CD4-positive, alpha-beta T cell (primary cell): ENCODE results near the gene F12. TPM values are rescaled to one million over a fixed set of nuclear protein-coding genes. Genes with fewer than 3 reads are reported as not detected.
A peak's percentile ranks its signal among the peaks of the same experiment; 100 is the strongest.

Experiments
- ATAC-seq: fragments of 200-7000 bp; cut with Tn5 transposase; one replicate; pipeline ENCODE4 v1.10.0; 2022; ENCODE audit warnings: mild to moderate bottlenecking; ENCODE audit not compliant: poor library complexity
- CTCF ChIA-PET: fragments of 350-600 bp; sonication (Branson Sonifier 250); formaldehyde crosslinking; loops from one replicate; lab custom pipeline; 2021; ENCODE audit warnings: antibody characterized with exemption, inconsistent platforms; lab: Charles Lee
- POLR2A ChIA-PET: fragments of 350-600 bp; sonication (Branson Sonifier 250); formaldehyde crosslinking; loops from one replicate; lab custom pipeline; 2021; ENCODE audit warnings: antibody characterized with exemption, inconsistent platforms; lab: Charles Lee
- DNase-seq, 14 experiments: peaks; one replicate each; pipeline ENCODE4 v3.0.0-alpha.2; 2013 to 2020; ENCODE audit warnings: mixed read lengths in 2 of 14
- H3K27ac ChIP-seq, 2 donors: one replicate each; pipeline versions ENCODE4 v1.5.1 to v1.7.0; 2013; ENCODE audit warnings: low read length in 2 of 2, low read depth in 1 of 2, mild to moderate bottlenecking in 1 of 2
- H3K27me3 ChIP-seq, 2 experiments: 1 replicate in 1 of 2; 2 replicates in 1 of 2; pipeline versions ENCODE4 v1.6.1 to v1.7.0; 2013; ENCODE audit warnings: low read length in 2 of 2, control low read depth in 1 of 2, mild to moderate bottlenecking in 1 of 2, moderate library complexity in 1 of 2; ENCODE audit not compliant: insufficient read depth in 2 of 2, control insufficient read depth in 1 of 2
- H3K36me3 ChIP-seq: one replicate; pipeline ENCODE4 v1.6.1; 2013; ENCODE audit warnings: low read length, control low read depth; ENCODE audit not compliant: insufficient read depth
- H3K4me1 ChIP-seq: one replicate; pipeline ENCODE4 v1.6.1; 2013; ENCODE audit warnings: low read length, control low read depth; ENCODE audit not compliant: insufficient read depth
- H3K4me3 ChIP-seq: one replicate; pipeline ENCODE4 v1.5.1; 2013; ENCODE audit warnings: mild to moderate bottlenecking, low read length, moderate library complexity
- H3K9me3 ChIP-seq, 2 experiments: 1 replicate in 1 of 2; 2 replicates in 1 of 2; pipeline versions ENCODE4 v1.6.1 to v1.7.0; 2013; ENCODE audit warnings: low read length in 2 of 2, mild to moderate bottlenecking in 2 of 2, control low read depth in 1 of 2, moderate library complexity in 1 of 2; ENCODE audit not compliant: control insufficient read depth in 1 of 2, insufficient read depth in 1 of 2
- H3K27ac Mint-ChIP-seq: one replicate; pipeline ENCODE4 v1.8.0; 2020; ENCODE audit warnings: mixed read lengths
- H3K27me3 Mint-ChIP-seq: one replicate; pipeline ENCODE4 v1.8.0; 2021; ENCODE audit warnings: mixed read lengths
- H3K36me3 Mint-ChIP-seq: one replicate; pipeline ENCODE4 v1.8.0; 2021; ENCODE audit warnings: low read depth, mixed read lengths
- H3K4me1 Mint-ChIP-seq: one replicate; pipeline ENCODE4 v1.8.0; 2021; ENCODE audit warnings: low read depth, mixed read lengths
- H3K4me3 Mint-ChIP-seq: one replicate; pipeline ENCODE4 v1.8.0; 2020; ENCODE audit warnings: mild to moderate bottlenecking, mixed read lengths
- H3K9me3 Mint-ChIP-seq: one replicate; pipeline ENCODE4 v1.8.0; 2020; ENCODE audit warnings: mixed read lengths
- CTCF ChIP-seq: fragments of 200-600 bp; IDR thresholded peaks from one replicate; pipeline ENCODE4 v1.8.0; 2022; ENCODE audit warnings: antibody characterized with exemption, mild to moderate bottlenecking
- intact Hi-C, 2 experiments: fragments of 100-400 bp; cut with DNase I in 1 of 2; cut with micrococcal nuclease in 1 of 2; formaldehyde crosslinking; loops; one replicate each; pipeline versions ENCODE4 v1.15.1 to v1.9.0; 2023 to 2025; cut with DNase I, micrococcal nuclease
- total RNA-seq, 174 experiments: library from RNA in 2 of 174; stranded (reverse) in 2 of 174; gene quantifications; one replicate each; pipeline ENCODE4 v1.2.3 and lab custom pipeline; 2021 to 2026

The F12 gene
- total RNA-seq, 2 experiments from 2014 or later, result 0.20 to 0.60 TPM

- peaks cover 64% of the 10 kb centered on the region for H3K4me1 Mint-ChIP-seq
Measured at GRCh38 chr5:177449140-177450061, 40.0 kb upstream of the F12 start.

DNA sequence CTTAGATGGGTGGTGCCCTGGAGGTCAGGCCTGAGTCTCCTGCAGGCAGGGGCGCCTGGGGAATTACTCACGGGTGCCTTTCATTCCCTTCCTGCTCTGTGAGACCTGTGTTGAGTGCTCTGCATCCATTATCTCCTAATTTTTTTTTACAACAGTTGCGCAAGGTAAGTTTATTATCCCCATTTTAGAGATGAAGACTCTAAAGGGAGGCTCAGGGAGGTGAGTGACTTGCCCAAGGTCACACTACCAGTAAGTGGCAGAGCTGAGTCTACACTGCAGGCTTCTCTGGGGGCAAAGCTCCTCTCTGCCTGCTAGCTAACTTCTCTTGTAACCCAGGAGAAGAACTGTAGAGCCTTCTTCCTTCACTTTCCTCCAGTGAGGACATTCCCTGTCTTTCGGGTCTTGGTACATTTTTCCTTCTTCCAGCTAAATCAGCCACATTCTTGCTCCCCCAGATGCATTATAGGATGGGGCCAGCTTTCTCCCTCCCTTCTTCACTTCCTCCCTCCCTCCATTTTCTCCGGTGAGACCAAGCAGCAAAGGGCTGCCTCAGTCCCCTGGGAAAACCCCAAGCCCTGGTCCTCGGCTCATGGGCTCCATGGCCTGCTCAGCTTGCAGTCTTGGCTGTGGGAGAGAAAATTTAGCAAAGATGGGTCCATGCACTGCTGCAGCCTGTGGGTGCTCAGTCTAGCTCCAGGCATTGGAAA lies 39.0 kb upstream of the F12 start:
- H3K36me3 ChIP-seq, result no peaks in the 10 kb centered on the region
- CTCF ChIA-PET, result interaction anchor here (0.9 to 16.6 kb wide), 5 partner anchors 17 to 58 kb away, joined by 3 to 352 read pairs (median 3); partner anchors contain the start of genes F12 and PFN3
- no peak overlapping the region for H3K27ac ChIP-seq
- peaks cover 68% of the 10 kb centered on the region for H3K4me1 ChIP-seq
- peak in 1 of 14 experiments; percentile 33 for DNase-seq
- Mint-ChIP-seq H3K27me3 (no peaks in the 10 kb centered on the region), H3K4me3 (peak overlapping the region; percentile 71), H3K9me3 (no peaks in the 10 kb centered on the region), H3K36me3 (peaks cover 15% of the 10 kb centered on the region), H3K4me1 (peaks cover 64% of the 10 kb centered on the region), H3K27ac (peak overlapping the region; percentile 81)
- H3K9me3 ChIP-seq, result no peaks in the 10 kb centered on the region
- no peaks in the 10 kb centered on the region for H3K27me3 ChIP-seq
- H3K4me3 ChIP-seq, result no peak overlapping the region
- TF ChIP-seq CTCF, result no peak
- intact Hi-C loops, result no loop called here
- ATAC-seq, result no peak
- POLR2A ChIA-PET, result interaction anchor here (0.7 to 15.3 kb wide), 8 partner anchors 7 to 86 kb away, joined by 3 to 661 read pairs (median 10); partner anchors contain the start of genes F12, GRK6 and PFN3

More at GRCh38 chr5:177449140-177450061, 40.0 kb upstream of the F12 start:
- H3K27me3 ChIP-seq, result no peaks in the 10 kb centered on the region
- Mint-ChIP-seq H3K4me3 (peak overlapping the region; percentile 71), H3K27me3 (no peaks in the 10 kb centered on the region), H3K9me3 (no peaks in the 10 kb centered on the region), H3K27ac (peak overlapping the region; percentile 49), H3K36me3 (peaks cover 18% of the 10 kb centered on the region)
- ChIA-PET CTCF (interaction anchor here (0.9 to 16.6 kb wide), 4 partner anchors 18 to 59 kb away, joined by 3 to 352 read pairs (median 3); partner anchors contain the start of genes F12 and PFN3), POLR2A (interaction anchor here (0.6 to 15.3 kb wide), 8 partner anchors 9 to 149 kb away, joined by 3 to 661 read pairs (median 10); partner anchors contain the start of genes F12, GRK6, PDLIM7 and PFN3)
- TF ChIP-seq CTCF, result no peak
- H3K4me1 ChIP-seq, result peaks cover 69% of the 10 kb centered on the region
- H3K4me3 ChIP-seq, result no peak overlapping the region
- intact Hi-C loops, result no loop called here
- no peaks in the 10 kb centered on the region for H3K36me3 ChIP-seq
- ATAC-seq (no peak), DNase-seq (no peak)
- no peaks in the 10 kb centered on the region for H3K9me3 ChIP-seq
- no peak overlapping the region for H3K27ac ChIP-seq

DNA sequence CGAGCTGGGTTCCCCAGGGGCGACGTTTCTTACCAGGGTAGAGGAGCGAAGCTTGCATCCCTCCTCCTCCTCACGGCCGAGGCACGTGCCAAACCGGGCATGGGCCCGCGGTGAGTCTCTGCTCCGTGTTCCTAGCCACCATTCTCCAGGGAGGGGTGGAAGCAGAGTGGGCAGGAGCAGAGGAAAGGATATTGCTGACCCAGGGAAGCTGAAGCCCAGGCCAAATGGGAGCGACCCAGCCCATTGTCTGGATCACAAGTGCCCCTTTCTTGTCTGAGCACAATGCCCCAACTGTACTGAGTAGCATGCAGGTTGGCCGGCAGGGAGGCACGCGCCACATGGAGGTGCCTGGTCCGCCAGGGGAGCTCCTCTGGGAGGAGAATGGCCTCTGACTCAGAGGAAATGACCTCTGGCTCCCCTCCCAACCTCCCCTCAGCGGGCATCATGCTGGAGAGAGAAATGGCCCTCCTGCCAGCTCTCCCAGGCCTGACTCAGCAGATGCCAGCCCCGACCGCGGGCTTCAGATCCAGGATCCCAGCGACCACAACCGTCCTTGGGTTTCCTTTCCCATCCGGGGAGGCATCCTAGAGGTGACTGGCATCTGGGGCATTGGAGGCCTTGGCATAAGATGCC lies 38.4 kb upstream of the F12 start:
- Histone ChIP-seq H3K9me3 (no peaks in the 10 kb centered on the region), H3K36me3 (peaks cover 5% of the 10 kb centered on the region), H3K4me3 (peak overlapping the region; percentile 19), H3K27ac (no peak overlapping the region), H3K4me1 (peaks cover 68% of the 10 kb centered on the region), H3K27me3 (no peaks in the 10 kb centered on the region)
- H3K9me3 Mint-ChIP-seq, result no peaks in the 10 kb centered on the region
- no peaks in the 10 kb centered on the region for H3K27me3 Mint-ChIP-seq
- TF ChIP-seq CTCF, result no peak
- CTCF ChIA-PET, result interaction anchor here (0.8 to 16.6 kb wide), 8 partner anchors 7 to 144 kb away, joined by 3 to 352 read pairs (median 7); partner anchors contain the start of genes F12, PFN3, PRELID1 and RAB24
- POLR2A ChIA-PET, result interaction anchor here (0.8 to 15.3 kb wide), 8 partner anchors 8 to 84 kb away, joined by 3 to 661 read pairs (median 10); partner anchors contain the start of genes F12, GRK6 and PFN3
- peaks cover 57% of the 10 kb centered on the region for H3K4me1 Mint-ChIP-seq
- peaks cover 22% of the 10 kb centered on the region for H3K36me3 Mint-ChIP-seq
- H3K4me3 Mint-ChIP-seq, result peak overlapping the region; percentile 71
- H3K27ac Mint-ChIP-seq, result peak overlapping the region; percentile 81
- DNase-seq, result peak in 3 of 14 experiments; percentile 23 to 66 (median 57)
- ATAC-seq, result peak; percentile 2
- intact Hi-C loops, result no loop called here
